HCT116 (cell line): ENCODE measurements around the gene LIN9. TPM values are rescaled to one million over a fixed set of nuclear protein-coding genes. Genes with fewer than 3 reads are reported as not detected.

ENCODE experiments used
- ATAC-seq: fragments of 200-7000 bp; cut with Tn5 transposase; 2 replicates; pipeline ENCODE4 v1.9.1; 2020; ENCODE audit warnings: mild to moderate bottlenecking, moderate library complexity
- BruUV-seq: library from RNA; stranded (reverse); fragments of 400-500 nt; replicated peaks from 2 replicates; lab custom pipeline; 2021; lab: Mats Ljungman, UMichigan
- CTCF ChIA-PET: fragments of 300-600 bp; sonication (Branson Sonifier 250); formaldehyde crosslinking; loops from one replicate; lab custom pipeline; 2021; ENCODE audit warnings: antibody characterized with exemption; lab: Charles Lee
- POLR2A ChIA-PET: fragments of 300-600, 350-600 bp; sonication (Branson Sonifier 250); formaldehyde crosslinking; loops from one replicate; lab custom pipeline; 2021; ENCODE audit warnings: antibody characterized with exemption; lab: Charles Lee
- RAD21 ChIA-PET, 2 experiments: fragments of 300-600 bp; sonication (Branson Sonifier 250); formaldehyde crosslinking; loops; one replicate each; lab custom pipeline; 2023; ENCODE audit warnings: low total read pairs in 2 of 2; ENCODE audit not compliant: uncharacterized antibody in 2 of 2, unreplicated experiment in 2 of 2, low non-redundant PET in 1 of 2; lab: Charles Lee
- DNase-seq: peaks from one replicate; pipeline ENCODE4 v3.0.0-alpha.2; 2010; ENCODE audit warnings: low read depth, low spot score
- H2AFZ ChIP-seq: fragments of 200-600 bp; shearing (Covaris generic), sonication (generic); 2 replicates; pipeline ENCODE4 v1.6.1; 2017; ENCODE audit warnings: low read depth, mixed run types, mixed read lengths, antibody characterized with exemption, low read length; ENCODE audit not compliant: poor library complexity, severe bottlenecking
- H3K27ac ChIP-seq: 2 replicates; pipeline ENCODE4 v1.5.1; 2012; ENCODE audit warnings: low read depth, low read length
- H3K27me3 ChIP-seq: fragments of 200-600 bp; sonication (generic); 2 replicates; pipeline ENCODE4 v1.6.1; 2016; ENCODE audit warnings: mixed run types, low read length, mixed read lengths; ENCODE audit not compliant: insufficient read depth
- H3K36me3 ChIP-seq, 2 experiments: fragments of 200-500 bp in 1 of 2; fragments of 200-600 bp in 1 of 2; sonication (Bioruptor generic) in 1 of 2; sonication (generic) in 1 of 2; 2 replicates each; pipeline versions ENCODE4 v1.5.1 to v1.6.1; 2014 to 2016; ENCODE audit warnings: low read length in 2 of 2, inconsistent platforms in 1 of 2, mixed read lengths in 1 of 2, mixed run types in 1 of 2; ENCODE audit not compliant: insufficient read depth in 2 of 2, control insufficient read depth in 1 of 2
- H3K4me1 ChIP-seq, 2 experiments: fragments of 200-600 bp in 1 of 2; sonication (generic) in 1 of 2; 2 replicates each; pipeline versions ENCODE4 v1.5.1 to v1.6.1; 2012 to 2017; ENCODE audit warnings: low read length in 2 of 2, inconsistent platforms in 1 of 2, mild to moderate bottlenecking in 1 of 2, mixed read lengths in 1 of 2, mixed run types in 1 of 2, moderate library complexity in 1 of 2; ENCODE audit not compliant: insufficient read depth in 2 of 2, control insufficient read depth in 1 of 2
- H3K4me2 ChIP-seq: fragments of 200-600 bp; sonication (generic); 2 replicates; pipeline ENCODE4 v1.6.1; 2017; ENCODE audit warnings: mixed run types, low read length, mixed read lengths
- H3K4me3 ChIP-seq, 2 experiments: fragments of 200-600 bp in 1 of 2; sonication (generic) in 1 of 2; replicated peaks in 1 of 2; 2 replicates each; pipeline ENCODE4 v1.5.1; 2011 to 2016; ENCODE audit warnings: low read length in 2 of 2, control low read depth in 1 of 2, low read depth in 1 of 2, mild to moderate bottlenecking in 1 of 2, mixed read lengths in 1 of 2, mixed run types in 1 of 2
- H3K79me2 ChIP-seq: fragments of 200-600 bp; sonication (generic); 2 replicates; pipeline ENCODE4 v1.6.1; 2017; ENCODE audit warnings: mild to moderate bottlenecking, mixed run types, low read length, moderate library complexity, mixed read lengths; ENCODE audit not compliant: insufficient read depth
- H3K9ac ChIP-seq: fragments of 200-600 bp; sonication (generic); 2 replicates; pipeline ENCODE4 v1.6.1; 2016; ENCODE audit warnings: low read length, mixed read lengths
- H3K9me2 ChIP-seq: fragments of 200-600 bp; sonication (generic), shearing (Covaris generic); 2 replicates; pipeline ENCODE4 v1.6.1; 2017; ENCODE audit warnings: mixed run types, mild to moderate bottlenecking, moderate library complexity; ENCODE audit not compliant: insufficient read depth
- H3K9me3 ChIP-seq, 2 experiments: fragments of 200-500 bp in 1 of 2; fragments of 200-600 bp in 1 of 2; sonication (Bioruptor generic) in 1 of 2; sonication (generic) in 1 of 2; 2 replicates each; pipeline ENCODE4 v1.6.1; 2014 to 2017; ENCODE audit warnings: low read length in 2 of 2, mixed read lengths in 2 of 2, inconsistent platforms in 1 of 2, low read depth in 1 of 2, mild to moderate bottlenecking in 1 of 2, mixed run types in 1 of 2, moderate library complexity in 1 of 2; ENCODE audit not compliant: control insufficient read depth in 1 of 2, insufficient read depth in 1 of 2
- H4K20me1 ChIP-seq: fragments of 200-600 bp; sonication (generic), shearing (Covaris generic); 2 replicates; pipeline ENCODE4 v1.6.1; 2017; ENCODE audit warnings: mixed run types, mild to moderate bottlenecking, moderate library complexity; ENCODE audit not compliant: insufficient read depth
- EGR1 ChIP-seq: IDR thresholded peaks from 2 replicates; pipeline ENCODE4 v1.6.1; 2012; ENCODE audit warnings: low read depth
- ELF1 ChIP-seq: IDR thresholded peaks from 2 replicates; pipeline ENCODE4 v1.6.1; 2012; ENCODE audit warnings: low read depth, borderline replicate concordance
- EZH2phosphoT487 ChIP-seq: fragments of 200-600 bp; IDR thresholded peaks from 2 replicates; pipeline ENCODE4 v1.6.1; 2018; ENCODE audit warnings: antibody characterized with exemption, borderline replicate concordance
- POLR2A ChIP-seq: IDR thresholded peaks from 2 replicates; pipeline ENCODE4 v1.7.0; 2011; ENCODE audit warnings: borderline replicate concordance; ENCODE audit not compliant: insufficient read depth, insufficient read length; ENCODE audit errors: extremely low read depth
- POLR2AphosphoS5 ChIP-seq: IDR thresholded peaks from 2 replicates; pipeline ENCODE4 v1.6.1; 2011; ENCODE audit warnings: mild to moderate bottlenecking, low read depth, low read length, moderate library complexity
- RAD21 ChIP-seq: IDR thresholded peaks from 2 replicates; pipeline ENCODE4 v1.6.1; 2012; ENCODE audit warnings: low read depth, mild to moderate bottlenecking
- SP1 ChIP-seq: IDR thresholded peaks from 2 replicates; pipeline ENCODE4 v1.6.1; 2012; ENCODE audit warnings: low read depth
- TCF7L2 ChIP-seq: IDR thresholded peaks from 2 replicates; pipeline ENCODE4 v1.7.0; 2011; ENCODE audit warnings: borderline replicate concordance, inconsistent platforms; ENCODE audit not compliant: insufficient read depth, insufficient read length; ENCODE audit errors: extremely low read depth
- intact Hi-C: fragments of 100-400 bp; cut with micrococcal nuclease; formaldehyde crosslinking; loops from 2 replicates; pipeline ENCODE4 v1.10.0; 2022
- total RNA-seq: library from RNA; stranded (reverse); gene quantifications from one replicate; pipeline ENCODE4 v1.2.1, GENCODE V29; 2021; ENCODE audit not compliant: unreplicated experiment
- TF ChIP-seq, protein P1 (sequence below): IDR thresholded peaks from 2 replicates; pipeline ENCODE4 v1.6.1; 2012
- TF ChIP-seq, protein P2 (sequence below): IDR thresholded peaks from 2 replicates; pipeline ENCODE4 v1.6.1; 2012
- TF ChIP-seq, protein P3 (sequence below): IDR thresholded peaks from 2 replicates; pipeline ENCODE4 v1.6.1; 2011; ENCODE audit warnings: mild to moderate bottlenecking, low read length, moderate library complexity; ENCODE audit not compliant: insufficient replicate concordance; ENCODE audit errors: extremely low read depth

Gene LIN9
- total RNA-seq, 1 experiment from 2014 or later, result 9.3 TPM

DNA sequence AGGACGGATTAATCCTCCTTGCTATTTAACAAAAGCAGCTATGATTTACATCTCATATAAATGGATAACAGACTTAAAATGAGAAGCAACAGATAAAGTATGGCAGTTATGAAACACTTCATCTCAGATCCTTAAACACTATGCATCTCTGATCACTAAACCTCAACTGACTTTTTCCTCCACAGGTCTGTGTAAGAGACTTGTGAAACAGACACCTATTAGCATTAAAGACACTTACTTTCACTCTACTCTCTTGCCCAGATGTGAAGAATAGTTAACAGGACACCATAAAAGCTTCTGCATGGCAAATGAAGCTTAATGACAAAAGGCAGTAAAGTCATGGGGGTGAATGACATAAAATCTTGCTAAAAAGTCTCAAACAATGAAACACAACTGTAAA, 6.2 kb downstream of the LIN9 start:
- ChIA-PET CTCF (no interaction called here), RAD21 (no interaction called here), POLR2A (no interaction called here)
- Histone ChIP-seq H3K4me3 (no peak overlapping the region), H3K9ac (no peak overlapping the region), H3K9me3 (no peaks in the 10 kb centered on the region), H3K9me2 (no peaks in the 10 kb centered on the region), H3K27ac (no peak overlapping the region), H3K27me3 (no peaks in the 10 kb centered on the region), H3K4me2 (no peak overlapping the region), H3K4me1 (peaks cover 2% of the 10 kb centered on the region in 2 experiments; a peak in 3 of 4 replicates), H3K79me2 (peaks cover 66% of the 10 kb centered on the region), H3K36me3 (peaks cover 0 to 5% of the 10 kb centered on the region in 2 experiments; a peak in 2 of 4 replicates), H4K20me1 (peaks cover 3% of the 10 kb centered on the region), H2AFZ (no peak overlapping the region)
- no peak for ATAC-seq
- DNase-seq, result no peak
- intact Hi-C loops, result no loop called here
- no peak for TF ChIP-seq POLR2AphosphoS5
- TF ChIP-seq, protein P1, sequence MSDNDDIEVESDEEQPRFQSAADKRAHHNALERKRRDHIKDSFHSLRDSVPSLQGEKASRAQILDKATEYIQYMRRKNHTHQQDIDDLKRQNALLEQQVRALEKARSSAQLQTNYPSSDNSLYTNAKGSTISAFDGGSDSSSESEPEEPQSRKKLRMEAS, result no peak
- no peak for TF ChIP-seq POLR2A
- TF ChIP-seq RAD21, result no peak
- TF ChIP-seq, protein P2, sequence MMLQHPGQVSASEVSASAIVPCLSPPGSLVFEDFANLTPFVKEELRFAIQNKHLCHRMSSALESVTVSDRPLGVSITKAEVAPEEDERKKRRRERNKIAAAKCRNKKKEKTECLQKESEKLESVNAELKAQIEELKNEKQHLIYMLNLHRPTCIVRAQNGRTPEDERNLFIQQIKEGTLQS, result no peak
- BruUV-seq, result no TSS peak

DNA sequence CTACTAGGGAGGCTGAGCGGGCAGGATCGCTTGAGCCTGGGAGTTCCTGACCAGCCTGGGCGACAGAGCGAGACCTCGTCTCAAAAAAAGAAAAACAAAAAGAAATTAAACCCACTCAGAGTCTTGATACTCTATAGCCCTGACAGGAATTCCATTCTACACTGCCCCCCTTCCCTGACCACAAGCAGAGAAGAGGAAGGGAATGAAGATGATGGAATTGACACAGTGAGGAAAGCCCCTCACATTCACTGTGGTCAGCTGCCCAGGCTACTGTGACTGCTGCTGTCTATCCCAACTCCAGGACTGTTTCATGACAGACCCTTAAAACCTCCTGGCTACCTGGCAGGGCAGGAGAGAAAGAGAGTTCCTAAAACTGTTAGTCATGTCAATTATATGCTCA, 12.1 kb downstream of the LIN9 start:
- BruUV-seq, result no TSS peak
- Histone ChIP-seq H3K4me2 (no peak overlapping the region), H3K27me3 (no peaks in the 10 kb centered on the region), H3K9me2 (no peaks in the 10 kb centered on the region), H3K36me3 (peaks cover 4 to 20% of the 10 kb centered on the region in 2 experiments; a peak in 3 of 4 replicates), H3K9ac (no peak overlapping the region), H3K27ac (no peak overlapping the region), H3K9me3 (no peaks in the 10 kb centered on the region), H3K79me2 (peaks cover 11% of the 10 kb centered on the region), H4K20me1 (no peaks in the 10 kb centered on the region; the same call in 1 of the 2 replicates), H3K4me1 (no peaks in the 10 kb centered on the region), H2AFZ (no peak overlapping the region), H3K4me3 (no peak overlapping the region)
- DNase-seq (no peak), ATAC-seq (no peak)
- ChIA-PET POLR2A (no interaction called here), RAD21 (no interaction called here), CTCF (no interaction called here)
- intact Hi-C loops, result no loop called here
- no peak for TF ChIP-seq EGR1
- no peak for TF ChIP-seq TCF7L2
- no peak for TF ChIP-seq EZH2phosphoT487
- TF ChIP-seq SP1, result no peak
- TF ChIP-seq, protein P1, result no peak
- TF ChIP-seq, protein P3, sequence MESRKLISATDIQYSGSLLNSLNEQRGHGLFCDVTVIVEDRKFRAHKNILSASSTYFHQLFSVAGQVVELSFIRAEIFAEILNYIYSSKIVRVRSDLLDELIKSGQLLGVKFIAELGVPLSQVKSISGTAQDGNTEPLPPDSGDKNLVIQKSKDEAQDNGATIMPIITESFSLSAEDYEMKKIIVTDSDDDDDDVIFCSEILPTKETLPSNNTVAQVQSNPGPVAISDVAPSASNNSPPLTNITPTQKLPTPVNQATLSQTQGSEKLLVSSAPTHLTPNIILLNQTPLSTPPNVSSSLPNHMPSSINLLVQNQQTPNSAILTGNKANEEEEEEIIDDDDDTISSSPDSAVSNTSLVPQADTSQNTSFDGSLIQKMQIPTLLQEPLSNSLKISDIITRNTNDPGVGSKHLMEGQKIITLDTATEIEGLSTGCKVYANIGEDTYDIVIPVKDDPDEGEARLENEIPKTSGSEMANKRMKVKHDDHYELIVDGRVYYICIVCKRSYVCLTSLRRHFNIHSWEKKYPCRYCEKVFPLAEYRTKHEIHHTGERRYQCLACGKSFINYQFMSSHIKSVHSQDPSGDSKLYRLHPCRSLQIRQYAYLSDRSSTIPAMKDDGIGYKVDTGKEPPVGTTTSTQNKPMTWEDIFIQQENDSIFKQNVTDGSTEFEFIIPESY, result no peak
- no peak for TF ChIP-seq RAD21
- TF ChIP-seq ELF1, result no peak
